ENCODE data around the gene SERPINE2.

GRCh38 chr2:224075588-224075987, 36.5 kb upstream of the SERPINE2 start:
- TF ChIP-seq CTCF (conservative IDR thresholded peaks at IDR 0.05; ENCODE audit: low read depth, low read length) (no peak), EZH2 (IDR thresholded peaks at IDR 0.05; ENCODE audit: borderline replicate concordance, low read depth, low read length, poor library complexity, severe bottlenecking) (no peak)

Measured in A673 (cell line).